ENCODE measurements around the gene DPH6. TPM values are rescaled to one million over a fixed set of nuclear protein-coding genes. Genes with fewer than 3 reads are reported as not detected.

Gene DPH6
- total RNA-seq, 1 experiment from 2014 or later: 26.8 TPM

- in situ Hi-C loops (cut with HindIII; ENCODE audit: low sequenced_read_pairs): no loop called here
- no peak for DNase-seq (ENCODE audit: low spot score)
Measured at GRCh38 chr15:35546511-35547381, 781 bp upstream of the DPH6 start.

- DNase-seq (ENCODE audit: low spot score): no peak
Measured at GRCh38 chr15:35545316-35545823, 595 bp downstream of the DPH6 start.

GRCh38 chr15:35540885-35541284, 5.1 kb downstream of the DPH6 start:
- no peak for DNase-seq (ENCODE audit: low spot score)
- in situ Hi-C loops (cut with HindIII; ENCODE audit: low sequenced_read_pairs): no loop called here

More at GRCh38 chr15:35545316-35545823, 595 bp downstream of the DPH6 start:
- in situ Hi-C loops (cut with HindIII; ENCODE audit: low sequenced_read_pairs): no loop called here

- in situ Hi-C loops (cut with HindIII; ENCODE audit: low sequenced_read_pairs): no loop called here
- DNase-seq (ENCODE audit: low spot score): no peak
Measured at GRCh38 chr15:35540021-35540420, 5.9 kb downstream of the DPH6 start.

- in situ Hi-C loops (cut with HindIII; ENCODE audit: low sequenced_read_pairs): no loop called here
- no peak for DNase-seq (ENCODE audit: low spot score)
Measured at GRCh38 chr15:35535365-35535916, 10.5 kb downstream of the DPH6 start.

- in situ Hi-C loops (cut with HindIII; ENCODE audit: low sequenced_read_pairs): no loop called here
- no peak for DNase-seq (ENCODE audit: low spot score)
Measured at GRCh38 chr15:35533130-35534110, 12.5 kb downstream of the DPH6 start.

- in situ Hi-C loops (cut with HindIII; ENCODE audit: low sequenced_read_pairs): no loop called here
- no peak for DNase-seq (ENCODE audit: low spot score)
Measured at GRCh38 chr15:35530698-35531097, 15.3 kb downstream of the DPH6 start.

- in situ Hi-C loops (cut with HindIII; ENCODE audit: low sequenced_read_pairs): no loop called here
- DNase-seq (ENCODE audit: low spot score): no peak
Measured at GRCh38 chr15:35529784-35530183, 16.2 kb downstream of the DPH6 start.

- in situ Hi-C loops (cut with HindIII; ENCODE audit: low sequenced_read_pairs): no loop called here
Measured at GRCh38 chr15:35522061-35522460, 23.9 kb downstream of the DPH6 start.

GRCh38 chr15:35519541-35520149, 26.3 kb downstream of the DPH6 start:
- in situ Hi-C loops (cut with HindIII; ENCODE audit: low sequenced_read_pairs): no loop called here

More at GRCh38 chr15:35522061-35522460, 23.9 kb downstream of the DPH6 start:
- peak; percentile 32 for DNase-seq (ENCODE audit: low spot score)

GRCh38 chr15:35519052-35519451, 26.9 kb downstream of the DPH6 start:
- in situ Hi-C loops (cut with HindIII; ENCODE audit: low sequenced_read_pairs): no loop called here
- DNase-seq (ENCODE audit: low spot score): no peak

More at GRCh38 chr15:35519541-35520149, 26.3 kb downstream of the DPH6 start:
- DNase-seq (ENCODE audit: low spot score): peak; percentile 73

GRCh38 chr15:35514759-35515158, 31.2 kb downstream of the DPH6 start:
- DNase-seq (ENCODE audit: low spot score): no peak
- in situ Hi-C loops (cut with HindIII; ENCODE audit: low sequenced_read_pairs): no loop called here

- DNase-seq (ENCODE audit: low spot score): peak; percentile 53
- in situ Hi-C loops (cut with HindIII; ENCODE audit: low sequenced_read_pairs): no loop called here
Measured at GRCh38 chr15:35507932-35508638, 37.9 kb downstream of the DPH6 start.

- in situ Hi-C loops (cut with HindIII; ENCODE audit: low sequenced_read_pairs): no loop called here
- DNase-seq (ENCODE audit: low spot score): peak; percentile 74
Measured at GRCh38 chr15:35506272-35506870, 39.6 kb downstream of the DPH6 start.

- DNase-seq (ENCODE audit: low spot score): peak; percentile 49
- in situ Hi-C loops (cut with HindIII; ENCODE audit: low sequenced_read_pairs): no loop called here
Measured at GRCh38 chr15:35505809-35506208, 40.2 kb downstream of the DPH6 start.

GRCh38 chr15:35505141-35505540, 40.8 kb downstream of the DPH6 start:
- in situ Hi-C loops (cut with HindIII; ENCODE audit: low sequenced_read_pairs): no loop called here
- DNase-seq (ENCODE audit: low spot score): peak; percentile 30

- in situ Hi-C loops (cut with HindIII; ENCODE audit: low sequenced_read_pairs): no loop called here
- DNase-seq (ENCODE audit: low spot score): no peak
Measured at GRCh38 chr15:35499723-35500122, 46.2 kb downstream of the DPH6 start.

GRCh38 chr15:35496585-35496984, 49.4 kb downstream of the DPH6 start:
- no peak for DNase-seq (ENCODE audit: low spot score)
- in situ Hi-C loops (cut with HindIII; ENCODE audit: low sequenced_read_pairs): no loop called here
